ENCODE results near the gene SLC38A10. TPM values are rescaled to one million over a fixed set of nuclear protein-coding genes. Genes with fewer than 3 reads are reported as not detected.

Gene SLC38A10
- total RNA-seq, 2 donors from 2014 or later, result 46.2 to 63.4 TPM

- no peak for TF ChIP-seq CTCF (IDR thresholded peaks at IDR 0.05)
- DNase-seq (ENCODE audit: low spot score), result no peak
- Histone ChIP-seq H3K36me3 (peaks cover 36% of the 10 kb centered on the region), H3K9me3 (no peaks in the 10 kb centered on the region), H3K27me3 (no peaks in the 10 kb centered on the region), H3K4me3 (no peak overlapping the region), H3K27ac (no peak overlapping the region), H3K4me1 (peaks cover 0 to 15% of the 10 kb centered on the region in 2 donors)
These were observed 36.0 kb downstream of the SLC38A10 start for GRCh38 chr17:81259058-81259605.

- no peak for DNase-seq (ENCODE audit: low spot score)
- H3K4me3 ChIP-seq, result no peak overlapping the region
- H3K9me3 ChIP-seq, result no peaks in the 10 kb centered on the region
- H3K27ac ChIP-seq, result no peak overlapping the region
- H3K27me3 ChIP-seq, result no peaks in the 10 kb centered on the region
- H3K36me3 ChIP-seq, result peaks cover 31% of the 10 kb centered on the region
- H3K4me1 ChIP-seq, result peaks cover 0 to 15% of the 10 kb centered on the region in 2 donors
- TF ChIP-seq CTCF (IDR thresholded peaks at IDR 0.05), result no peak
These were observed 36.8 kb downstream of the SLC38A10 start for GRCh38 chr17:81258292-81258691.

- Histone ChIP-seq H3K9me3 (no peaks in the 10 kb centered on the region), H3K4me1 (peaks cover 0 to 15% of the 10 kb centered on the region in 2 donors), H3K27me3 (no peaks in the 10 kb centered on the region), H3K4me3 (no peak overlapping the region), H3K27ac (no peak overlapping the region), H3K36me3 (peaks cover 35% of the 10 kb centered on the region)
- TF ChIP-seq CTCF (IDR thresholded peaks at IDR 0.05), result no peak
- DNase-seq (ENCODE audit: low spot score), result no peak
These were observed 37.6 kb downstream of the SLC38A10 start for GRCh38 chr17:81257533-81257932.

GRCh38 chr17:81256616-81257015 is 38.5 kb downstream of the SLC38A10 start:
- TF ChIP-seq CTCF (IDR thresholded peaks at IDR 0.05), result no peak
- Histone ChIP-seq H3K4me1 (peaks cover 0 to 21% of the 10 kb centered on the region in 2 donors), H3K27ac (peak overlapping the region in 1 of 2 donors; percentile 9), H3K4me3 (no peak overlapping the region), H3K27me3 (no peaks in the 10 kb centered on the region), H3K9me3 (no peaks in the 10 kb centered on the region), H3K36me3 (peaks cover 43% of the 10 kb centered on the region)
- no peak for DNase-seq (ENCODE audit: low spot score)

GRCh38 chr17:81254955-81255717 is 40.0 kb downstream of the SLC38A10 start:
- Histone ChIP-seq H3K36me3 (peaks cover 41% of the 10 kb centered on the region), H3K4me3 (no peak overlapping the region), H3K27me3 (no peaks in the 10 kb centered on the region), H3K4me1 (peaks cover 0 to 21% of the 10 kb centered on the region in 2 donors), H3K27ac (peak overlapping the region; percentile 27 to 31), H3K9me3 (no peaks in the 10 kb centered on the region)
- DNase-seq (ENCODE audit: low spot score), result peak; percentile 81
- peak; percentile 48 to 74 for TF ChIP-seq CTCF (IDR thresholded peaks at IDR 0.05)
